Epithelial cell of prostate (primary cell): Measurements from ENCODE around the gene SPTAN1.
"Not testable (repeated sequence)": the region's sequence is repeated elsewhere in the genome, so short reads cannot be mapped to it uniquely, and the experiment has no call there.

Experiments used
- DNase-seq: peaks from one replicate; pipeline ENCODE4 v3.0.0-alpha.2; 2011; ENCODE audit warnings: low read depth, low spot score
- H3K27ac ChIP-seq: fragments of 450-650 bp; 2 replicates; pipeline ENCODE4 v1.5.1; 2017; ENCODE audit warnings: mild to moderate bottlenecking

The SPTAN1 gene

GRCh38 chr9:128651798-128652197, 99.4 kb downstream of the SPTAN1 start:
- H3K27ac ChIP-seq, result no peak overlapping the region
- no peak for DNase-seq

GRCh38 chr9:128653908-128654307, 101.5 kb downstream of the SPTAN1 start:
- no peak for DNase-seq
- no peak overlapping the region for H3K27ac ChIP-seq

GRCh38 chr9:128654481-128654880, 102.1 kb downstream of the SPTAN1 start:
- no peak overlapping the region for H3K27ac ChIP-seq
- no peak for DNase-seq

GRCh38 chr9:128656416-128657343, 104.3 kb downstream of the SPTAN1 start, which contains the start of gene DYNC2I2:
DYNC2I2 (minus strand) TSS chr9:128656847; CDS start chr9:128656726, 121 bp downstream.
- peak within 1 kb of the TSS; percentile 97 for H3K27ac ChIP-seq
- peak; percentile 41 for DNase-seq

- no peak for DNase-seq
- peak overlapping the region; percentile 97 for H3K27ac ChIP-seq
Observed at GRCh38 chr9:128657344-128657704, 104.9 kb downstream of the SPTAN1 start.

GRCh38 chr9:128657796-128658195, 105.4 kb downstream of the SPTAN1 start:
- DNase-seq, result no peak
- H3K27ac ChIP-seq, result peak overlapping the region; percentile 97

- H3K27ac ChIP-seq, result peak overlapping the region; percentile 30
- not testable (repeated sequence) for DNase-seq
Observed at GRCh38 chr9:128666481-128666941, 114.1 kb downstream of the SPTAN1 start.

- no peak overlapping the region for H3K27ac ChIP-seq
- DNase-seq, result no peak
Observed at GRCh38 chr9:128669786-128670185, 117.4 kb downstream of the SPTAN1 start.

- DNase-seq, result no peak
- H3K27ac ChIP-seq, result no peak overlapping the region
Observed at GRCh38 chr9:128675382-128675781, 123.0 kb downstream of the SPTAN1 start.

- H3K27ac ChIP-seq, result no peak overlapping the region
- no peak for DNase-seq
Observed at GRCh38 chr9:128677794-128678193, 125.4 kb downstream of the SPTAN1 start.
